Nephron progenitor cell (in vitro differentiated cells): ENCODE results near the gene ADARB2.
"Not testable (repeated sequence)": the region's sequence is repeated elsewhere in the genome, so short reads cannot be mapped to it uniquely, and the experiment has no call there.

ENCODE experiments used
- DNase-seq: peaks from one replicate; pipeline ENCODE4 v3.0.0; 2021
- H3K27ac Mint-ChIP-seq: 2 replicates; pipeline ENCODE4 v1.8.0; 2021; ENCODE audit warnings: mild to moderate bottlenecking, moderate library complexity, mixed read lengths
- H3K27me3 Mint-ChIP-seq: 2 replicates; pipeline ENCODE4 v1.8.0; 2021; ENCODE audit warnings: mild to moderate bottlenecking, low read depth, mixed read lengths; ENCODE audit not compliant: poor library complexity
- H3K36me3 Mint-ChIP-seq: 2 replicates; pipeline ENCODE4 v1.8.0; 2021; ENCODE audit warnings: low read depth, mixed read lengths
- H3K4me1 Mint-ChIP-seq: 2 replicates; pipeline ENCODE4 v1.8.0; 2021; ENCODE audit warnings: mixed read lengths
- H3K4me3 Mint-ChIP-seq: 2 replicates; pipeline ENCODE4 v1.8.0; 2021; ENCODE audit warnings: mild to moderate bottlenecking, moderate library complexity, mixed read lengths
- H3K9me3 Mint-ChIP-seq: 2 replicates; pipeline ENCODE4 v1.8.0; 2021; ENCODE audit warnings: mild to moderate bottlenecking, moderate library complexity, mixed read lengths
- TF ChIP-seq, protein P1 (sequence below): fragments of 200-600 bp; sonication (generic); IDR thresholded peaks from 2 replicates; pipeline ENCODE4 v1.5.0; 2021; ENCODE audit warnings: antibody characterized with exemption

ADARB2 gene

DNA sequence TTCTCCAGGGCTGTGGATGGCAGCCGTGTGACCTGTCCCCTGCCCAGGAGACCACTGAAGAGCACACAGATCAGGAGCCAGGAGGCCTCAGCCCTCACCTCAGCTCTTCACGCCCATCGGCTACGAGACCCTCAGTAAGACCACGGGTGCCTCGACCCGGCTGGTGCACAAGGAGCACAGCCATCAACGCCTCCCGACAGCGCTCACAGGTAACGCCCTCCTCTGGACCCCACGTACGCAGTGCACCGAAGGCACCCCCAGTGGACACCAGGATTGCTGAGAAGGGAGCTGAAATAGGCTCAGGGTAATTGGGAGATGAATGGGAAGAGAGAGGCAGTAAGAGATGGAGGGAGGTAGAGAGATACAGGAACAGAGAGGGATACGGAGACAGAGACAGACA is 389.8 kb downstream of the ADARB2 start:
- Mint-ChIP-seq H3K27ac (no peak overlapping the region), H3K9me3 (no peaks in the 10 kb centered on the region), H3K4me3 (no peak overlapping the region), H3K4me1 (peaks cover 9% of the 10 kb centered on the region), H3K27me3 (peaks cover 12% of the 10 kb centered on the region), H3K36me3 (no peaks in the 10 kb centered on the region)
- TF ChIP-seq, protein P1, sequence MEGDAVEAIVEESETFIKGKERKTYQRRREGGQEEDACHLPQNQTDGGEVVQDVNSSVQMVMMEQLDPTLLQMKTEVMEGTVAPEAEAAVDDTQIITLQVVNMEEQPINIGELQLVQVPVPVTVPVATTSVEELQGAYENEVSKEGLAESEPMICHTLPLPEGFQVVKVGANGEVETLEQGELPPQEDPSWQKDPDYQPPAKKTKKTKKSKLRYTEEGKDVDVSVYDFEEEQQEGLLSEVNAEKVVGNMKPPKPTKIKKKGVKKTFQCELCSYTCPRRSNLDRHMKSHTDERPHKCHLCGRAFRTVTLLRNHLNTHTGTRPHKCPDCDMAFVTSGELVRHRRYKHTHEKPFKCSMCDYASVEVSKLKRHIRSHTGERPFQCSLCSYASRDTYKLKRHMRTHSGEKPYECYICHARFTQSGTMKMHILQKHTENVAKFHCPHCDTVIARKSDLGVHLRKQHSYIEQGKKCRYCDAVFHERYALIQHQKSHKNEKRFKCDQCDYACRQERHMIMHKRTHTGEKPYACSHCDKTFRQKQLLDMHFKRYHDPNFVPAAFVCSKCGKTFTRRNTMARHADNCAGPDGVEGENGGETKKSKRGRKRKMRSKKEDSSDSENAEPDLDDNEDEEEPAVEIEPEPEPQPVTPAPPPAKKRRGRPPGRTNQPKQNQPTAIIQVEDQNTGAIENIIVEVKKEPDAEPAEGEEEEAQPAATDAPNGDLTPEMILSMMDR, result no peak
- DNase-seq, result no peak

GRCh38 chr10:1346201-1346600 is 391.1 kb downstream of the ADARB2 start:
- DNase-seq, result no peak
- H3K4me3 Mint-ChIP-seq, result no peak overlapping the region

GRCh38 chr10:1345368-1345767 is 392.0 kb downstream of the ADARB2 start:
- H3K27ac Mint-ChIP-seq, result no peak overlapping the region
- H3K4me3 Mint-ChIP-seq, result no peak overlapping the region
- TF ChIP-seq, protein P1, result no peak
- no peaks in the 10 kb centered on the region for H3K9me3 Mint-ChIP-seq
- H3K27me3 Mint-ChIP-seq, result peaks cover 17% of the 10 kb centered on the region
- H3K36me3 Mint-ChIP-seq, result no peaks in the 10 kb centered on the region
- DNase-seq, result no peak
- peaks cover 9% of the 10 kb centered on the region for H3K4me1 Mint-ChIP-seq

More at GRCh38 chr10:1346201-1346600, 391.1 kb downstream of the ADARB2 start:
- Mint-ChIP-seq H3K4me1 (peaks cover 9% of the 10 kb centered on the region), H3K9me3 (no peaks in the 10 kb centered on the region), H3K36me3 (no peaks in the 10 kb centered on the region), H3K27me3 (peaks cover 17% of the 10 kb centered on the region), H3K27ac (no peak overlapping the region)
- TF ChIP-seq, protein P1, result no peak

GRCh38 chr10:1344846-1345245 is 392.5 kb downstream of the ADARB2 start:
- Mint-ChIP-seq H3K4me3 (no peak overlapping the region), H3K4me1 (peaks cover 9% of the 10 kb centered on the region), H3K36me3 (no peaks in the 10 kb centered on the region), H3K9me3 (no peaks in the 10 kb centered on the region), H3K27me3 (peaks cover 17% of the 10 kb centered on the region), H3K27ac (no peak overlapping the region)
- TF ChIP-seq, protein P1, result no peak
- DNase-seq, result no peak

- Mint-ChIP-seq H3K27me3 (peaks cover 17% of the 10 kb centered on the region), H3K27ac (no peak overlapping the region), H3K9me3 (no peaks in the 10 kb centered on the region), H3K4me3 (no peak overlapping the region), H3K4me1 (peaks cover 9% of the 10 kb centered on the region), H3K36me3 (no peaks in the 10 kb centered on the region)
- no peak for DNase-seq
- TF ChIP-seq, protein P1, result no peak
Measured at GRCh38 chr10:1344408-1344807, 392.9 kb downstream of the ADARB2 start.

DNA sequence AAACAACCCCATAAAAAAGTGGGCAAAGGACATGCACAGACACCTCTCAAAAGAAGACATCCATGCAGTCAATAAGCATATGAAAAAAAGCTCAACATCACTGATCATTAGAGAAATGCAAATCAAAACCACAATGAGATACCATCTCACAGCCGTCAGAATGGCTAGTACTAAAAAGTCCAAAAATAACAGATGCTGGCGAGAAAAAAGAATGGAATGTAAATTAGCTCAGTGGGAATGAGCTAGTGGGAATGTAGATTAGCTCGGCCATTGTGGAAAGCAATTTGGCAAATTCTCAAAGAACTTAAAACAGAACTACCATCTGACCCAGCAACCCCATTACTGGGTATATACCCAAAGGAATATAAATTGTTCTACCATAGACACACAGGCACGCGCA is 394.1 kb downstream of the ADARB2 start:
- no peaks in the 10 kb centered on the region for H3K36me3 Mint-ChIP-seq
- no peak overlapping the region for H3K27ac Mint-ChIP-seq

GRCh38 chr10:1341052-1341451 is 396.3 kb downstream of the ADARB2 start:
- not testable (repeated sequence) for H3K4me1 Mint-ChIP-seq, H3K9me3 Mint-ChIP-seq, DNase-seq, H3K4me3 Mint-ChIP-seq, H3K27ac Mint-ChIP-seq, H3K36me3 Mint-ChIP-seq
- peaks cover 13% of the 10 kb centered on the region for H3K27me3 Mint-ChIP-seq

More for the DNA sequence above, 394.1 kb downstream of the ADARB2 start:
- Mint-ChIP-seq H3K4me1 (peaks cover 8% of the 10 kb centered on the region), H3K27me3 (peaks cover 17% of the 10 kb centered on the region), H3K4me3 (no peak overlapping the region), H3K9me3 (no peaks in the 10 kb centered on the region)
- TF ChIP-seq, protein P1, result no peak
- DNase-seq, result no peak
